IPS DF 4.7 (cell line): ENCODE data around the gene GPM6B.
"Not testable (repeated sequence)": the region's sequence is repeated elsewhere in the genome, so short reads cannot be mapped to it uniquely, and the experiment has no call there.

Source experiments
- DNase-seq: peaks from one replicate; pipeline ENCODE4 v3.0.0-alpha.2; 2013; ENCODE audit warnings: low spot score; ENCODE audit errors: extremely low read depth

The GPM6B gene

GRCh38 chrX:13732246-13733067 is 84.4 kb downstream of the GPM6B start:
- DNase-seq, result no peak

GRCh38 chrX:13730523-13730922 is 86.4 kb downstream of the GPM6B start:
- DNase-seq, result not testable (repeated sequence)

GRCh38 chrX:13726583-13726982 is 90.3 kb downstream of the GPM6B start:
- not testable (repeated sequence) for DNase-seq

GRCh38 chrX:13724878-13725277 is 92.0 kb downstream of the GPM6B start:
- not testable (repeated sequence) for DNase-seq

GRCh38 chrX:13721819-13722519 is 94.9 kb downstream of the GPM6B start:
- DNase-seq, result no peak

- DNase-seq, result no peak
Observed at GRCh38 chrX:13721371-13721770, 95.5 kb downstream of the GPM6B start.
